GM10248 (cell line): Measurements from ENCODE around the gene RIPPLY1.

Experiments
- CTCF ChIA-PET: fragments of 300-600 bp; sonication (Branson Sonifier 250); formaldehyde crosslinking; extraction: SDS; loops from one replicate; lab custom pipeline; 2021; ENCODE audit warnings: antibody characterized with exemption; lab: Yijun Ruan, JAX
- POLR2A ChIA-PET: fragments of 350-650 bp; sonication (Branson Sonifier 250); formaldehyde crosslinking; extraction: SDS; loops from one replicate; lab custom pipeline; 2020; ENCODE audit warnings: antibody characterized with exemption; lab: Yijun Ruan, JAX
- DNase-seq: peaks from one replicate; pipeline ENCODE4 v3.0.0; 2012; ENCODE audit errors: extremely low spot score
- TF ChIP-seq, protein P1 (sequence below): IDR thresholded peaks from 2 replicates; pipeline ENCODE4 v1.5.1; 2012; ENCODE audit warnings: mild to moderate bottlenecking, low read depth; ENCODE audit errors: extremely low read depth, missing control alignments, control extremely low read depth

RIPPLY1 gene

DNA sequence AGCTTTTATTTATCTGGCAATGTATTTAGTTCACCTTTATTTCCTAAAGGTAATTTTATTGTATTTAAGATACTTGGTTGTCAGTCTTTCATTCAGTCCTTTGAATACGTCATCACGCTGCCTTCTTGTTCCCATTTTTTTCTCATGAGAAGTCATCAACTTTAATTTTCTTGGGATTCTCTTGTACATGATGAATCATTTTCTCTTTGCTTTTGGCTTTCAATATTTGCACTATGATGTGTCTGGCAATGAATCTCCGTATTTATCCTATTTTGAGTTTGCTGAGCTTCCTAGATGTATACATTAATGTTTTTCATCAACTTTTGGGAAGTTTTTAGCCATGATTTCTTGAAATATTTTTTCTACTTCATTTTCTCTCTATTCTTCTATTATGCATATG, 45.5 kb upstream of the RIPPLY1 start:
- ChIA-PET CTCF (no interaction called here), POLR2A (no interaction called here)
- no peak for DNase-seq
- TF ChIP-seq, protein P1, sequence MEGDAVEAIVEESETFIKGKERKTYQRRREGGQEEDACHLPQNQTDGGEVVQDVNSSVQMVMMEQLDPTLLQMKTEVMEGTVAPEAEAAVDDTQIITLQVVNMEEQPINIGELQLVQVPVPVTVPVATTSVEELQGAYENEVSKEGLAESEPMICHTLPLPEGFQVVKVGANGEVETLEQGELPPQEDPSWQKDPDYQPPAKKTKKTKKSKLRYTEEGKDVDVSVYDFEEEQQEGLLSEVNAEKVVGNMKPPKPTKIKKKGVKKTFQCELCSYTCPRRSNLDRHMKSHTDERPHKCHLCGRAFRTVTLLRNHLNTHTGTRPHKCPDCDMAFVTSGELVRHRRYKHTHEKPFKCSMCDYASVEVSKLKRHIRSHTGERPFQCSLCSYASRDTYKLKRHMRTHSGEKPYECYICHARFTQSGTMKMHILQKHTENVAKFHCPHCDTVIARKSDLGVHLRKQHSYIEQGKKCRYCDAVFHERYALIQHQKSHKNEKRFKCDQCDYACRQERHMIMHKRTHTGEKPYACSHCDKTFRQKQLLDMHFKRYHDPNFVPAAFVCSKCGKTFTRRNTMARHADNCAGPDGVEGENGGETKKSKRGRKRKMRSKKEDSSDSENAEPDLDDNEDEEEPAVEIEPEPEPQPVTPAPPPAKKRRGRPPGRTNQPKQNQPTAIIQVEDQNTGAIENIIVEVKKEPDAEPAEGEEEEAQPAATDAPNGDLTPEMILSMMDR: no peak

DNA sequence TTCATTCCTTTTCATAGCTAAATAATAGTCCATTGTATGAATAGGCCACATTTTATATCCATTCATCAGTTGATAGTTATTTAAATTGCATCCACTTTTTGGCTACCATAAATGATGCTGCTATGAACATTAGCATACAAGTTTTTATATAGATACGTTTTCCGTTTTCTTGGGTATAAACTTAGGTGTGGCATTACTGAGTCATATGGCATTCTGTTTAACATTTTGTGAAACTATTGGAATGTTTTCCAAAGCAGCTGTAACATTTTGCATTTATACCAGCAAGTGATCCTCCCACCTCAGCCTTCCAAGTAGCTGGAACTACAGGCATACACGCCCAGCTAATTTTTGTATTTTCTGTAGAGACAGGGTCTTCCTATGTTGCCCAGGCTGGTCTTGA, 43.3 kb upstream of the RIPPLY1 start:
- CTCF ChIA-PET: no interaction called here
- DNase-seq: no peak
- TF ChIP-seq, protein P1: no peak
- POLR2A ChIA-PET: no interaction called here

DNA sequence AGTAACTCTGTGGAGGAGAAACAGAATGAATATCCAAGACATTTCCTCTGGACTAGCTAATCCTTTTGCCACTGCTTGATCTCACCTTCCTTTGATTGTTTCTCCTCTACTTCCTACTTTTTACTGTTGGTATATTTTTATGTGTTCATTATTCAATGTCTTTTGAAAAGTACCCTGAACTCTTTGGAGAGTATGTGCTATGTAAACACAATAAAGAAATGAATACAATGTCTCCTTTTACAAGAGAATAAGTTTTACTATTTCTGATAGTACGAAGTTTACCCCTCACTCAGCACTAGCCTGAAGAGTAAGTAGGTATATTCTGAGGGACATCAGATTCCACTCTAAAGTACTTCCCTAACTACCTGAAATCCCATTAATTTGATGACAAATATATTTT, 36.9 kb upstream of the RIPPLY1 start:
- CTCF ChIA-PET: no interaction called here

DNA sequence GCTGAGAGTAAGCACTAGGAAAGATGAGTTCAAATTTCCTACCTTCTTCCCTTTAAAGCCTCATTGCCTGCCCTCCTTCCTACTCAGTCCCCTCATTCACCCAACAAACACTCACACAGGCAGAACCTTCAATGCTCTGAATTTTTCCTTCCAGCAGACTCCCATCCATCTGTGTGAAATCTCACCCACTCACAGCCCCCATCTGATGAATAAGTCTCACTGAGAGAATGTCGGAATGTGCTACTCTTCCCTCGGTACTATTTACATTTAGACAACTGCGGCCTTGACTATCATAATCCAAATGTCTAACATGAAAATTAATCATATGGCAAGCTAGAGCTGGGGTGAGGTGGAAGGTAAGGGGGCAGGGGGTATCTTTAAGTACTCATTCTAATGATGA, 36.4 kb upstream of the RIPPLY1 start:
- POLR2A ChIA-PET: no interaction called here
- CTCF ChIA-PET: no interaction called here
- TF ChIP-seq, protein P1: no peak
- DNase-seq: no peak

More for the DNA sequence above, 36.9 kb upstream of the RIPPLY1 start:
- POLR2A ChIA-PET: no interaction called here
- no peak for DNase-seq
- TF ChIP-seq, protein P1: no peak

DNA sequence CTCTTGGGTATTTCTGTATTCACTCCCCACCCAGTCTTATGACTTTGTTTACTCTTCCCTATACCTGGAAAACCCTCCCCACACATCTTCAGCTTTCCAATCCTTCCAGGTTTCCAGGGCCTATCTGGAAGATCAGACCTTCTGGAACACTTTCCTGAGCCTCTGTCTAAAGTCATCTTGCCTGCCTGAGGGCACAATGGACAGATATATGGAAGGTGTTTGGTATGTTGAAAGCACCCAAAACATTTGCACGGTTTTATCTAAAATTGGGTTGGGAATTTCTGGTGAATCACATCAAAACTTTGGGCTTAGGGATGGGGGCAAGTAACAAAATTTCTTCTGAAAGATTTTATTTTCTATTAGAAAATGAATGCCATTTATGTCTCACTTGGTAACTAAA, 33.1 kb upstream of the RIPPLY1 start:
- CTCF ChIA-PET: no interaction called here
- POLR2A ChIA-PET: no interaction called here
- no peak for DNase-seq
- TF ChIP-seq, protein P1: no peak

DNA sequence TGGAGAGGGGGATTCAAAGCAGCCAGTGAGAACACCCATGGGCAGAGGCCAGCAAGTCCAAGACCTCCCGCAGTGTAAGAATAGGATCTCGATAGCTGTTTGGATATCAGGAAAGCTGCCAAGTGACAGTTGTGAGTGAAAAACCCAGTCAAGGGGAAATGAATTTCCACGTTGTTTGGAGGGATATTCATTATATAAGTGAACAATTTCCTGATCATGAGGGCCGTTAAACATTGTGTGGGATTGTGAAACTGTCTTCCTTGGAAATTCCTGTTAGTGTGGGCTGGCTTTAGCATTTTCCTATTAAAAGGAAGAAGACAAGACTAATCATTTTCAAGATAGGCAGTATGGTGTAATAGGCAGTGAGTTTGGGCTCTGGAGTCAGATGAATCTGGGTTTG, 32.0 kb upstream of the RIPPLY1 start:
- CTCF ChIA-PET: no interaction called here

DNA sequence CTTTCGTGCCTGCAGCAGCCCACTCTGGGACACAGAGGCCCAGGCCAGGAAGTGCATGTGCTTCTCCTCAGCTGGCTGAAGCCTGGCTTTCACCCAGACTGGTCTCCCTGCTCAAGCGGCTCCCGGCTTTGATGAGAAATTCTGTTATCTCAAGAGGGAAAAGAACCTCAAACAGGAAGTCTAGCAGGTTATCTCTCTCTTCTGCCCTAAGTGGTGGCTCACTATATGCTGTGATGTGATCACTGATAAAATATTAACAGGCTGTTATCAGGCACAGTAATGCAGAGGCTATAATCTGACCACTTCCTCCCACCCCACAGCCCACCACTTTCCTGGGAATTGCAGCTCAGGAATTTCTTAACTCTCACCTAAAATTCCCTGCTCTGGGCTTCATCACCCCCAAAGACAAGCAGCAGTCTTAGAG, 30.4 kb upstream of the RIPPLY1 start:
- TF ChIP-seq, protein P1: no peak
- ChIA-PET POLR2A (no interaction called here), CTCF (no interaction called here)
- DNase-seq: no peak

More for the DNA sequence above, 32.0 kb upstream of the RIPPLY1 start:
- TF ChIP-seq, protein P1: no peak
- POLR2A ChIA-PET: no interaction called here
- DNase-seq: no peak
